Measurements from ENCODE around the gene RAMP3.

Gene RAMP3

DNA sequence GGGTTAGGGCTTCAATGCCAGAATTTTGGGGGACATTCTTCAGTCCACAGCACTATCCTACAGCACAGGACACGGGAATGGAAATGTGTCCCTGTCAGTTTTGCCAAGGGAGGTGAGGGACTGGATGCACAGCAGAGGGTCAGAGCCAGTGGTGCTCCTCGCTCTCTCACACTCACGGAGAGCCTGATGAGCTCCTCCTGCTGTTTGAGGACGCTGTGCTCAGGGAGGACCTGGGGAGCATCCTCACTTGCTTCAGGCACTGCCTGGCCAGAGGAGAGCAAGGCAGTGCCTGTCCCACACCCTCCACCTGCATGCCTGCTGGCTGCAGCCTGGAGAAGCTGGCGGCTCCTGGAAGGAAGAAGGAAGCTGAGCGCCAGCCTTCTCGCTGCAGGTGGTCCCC is 58.6 kb downstream of the RAMP3 start:
- TF ChIP-seq FOXM1 (IDR thresholded peaks at IDR 0.05; ENCODE audit: borderline replicate concordance, low read depth) (no peak), CREB1 (IDR thresholded peaks at IDR 0.05; ENCODE audit: low read depth) (no peak), EGR1 (IDR thresholded peaks at IDR 0.05) (no peak), RAD21 (IDR thresholded peaks at IDR 0.05; ENCODE audit: low read depth) (no peak), NFIC (IDR thresholded peaks at IDR 0.05) (no peak), YY1 (IDR thresholded peaks at IDR 0.05; ENCODE audit: low read depth) (no peak), ZBTB7A (IDR thresholded peaks at IDR 0.05; ENCODE audit: low read depth) (no peak), TCF12 (IDR thresholded peaks at IDR 0.05; ENCODE audit: low read depth) (no peak), TAF1 (IDR thresholded peaks at IDR 0.05; ENCODE audit: low read depth) (no peak), CEBPB (IDR thresholded peaks at IDR 0.05) (no peak), TEAD4 (IDR thresholded peaks at IDR 0.05) (no peak), EP300 (IDR thresholded peaks at IDR 0.05; ENCODE audit: borderline replicate concordance) (no peak)
- TF ChIP-seq, protein P1, sequence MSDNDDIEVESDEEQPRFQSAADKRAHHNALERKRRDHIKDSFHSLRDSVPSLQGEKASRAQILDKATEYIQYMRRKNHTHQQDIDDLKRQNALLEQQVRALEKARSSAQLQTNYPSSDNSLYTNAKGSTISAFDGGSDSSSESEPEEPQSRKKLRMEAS (IDR thresholded peaks at IDR 0.05) = no peak
- TF ChIP-seq, protein P2, sequence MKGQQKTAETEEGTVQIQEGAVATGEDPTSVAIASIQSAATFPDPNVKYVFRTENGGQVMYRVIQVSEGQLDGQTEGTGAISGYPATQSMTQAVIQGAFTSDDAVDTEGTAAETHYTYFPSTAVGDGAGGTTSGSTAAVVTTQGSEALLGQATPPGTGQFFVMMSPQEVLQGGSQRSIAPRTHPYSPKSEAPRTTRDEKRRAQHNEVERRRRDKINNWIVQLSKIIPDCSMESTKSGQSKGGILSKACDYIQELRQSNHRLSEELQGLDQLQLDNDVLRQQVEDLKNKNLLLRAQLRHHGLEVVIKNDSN (IDR thresholded peaks at IDR 0.05) = no peak
- TF ChIP-seq, protein P3, sequence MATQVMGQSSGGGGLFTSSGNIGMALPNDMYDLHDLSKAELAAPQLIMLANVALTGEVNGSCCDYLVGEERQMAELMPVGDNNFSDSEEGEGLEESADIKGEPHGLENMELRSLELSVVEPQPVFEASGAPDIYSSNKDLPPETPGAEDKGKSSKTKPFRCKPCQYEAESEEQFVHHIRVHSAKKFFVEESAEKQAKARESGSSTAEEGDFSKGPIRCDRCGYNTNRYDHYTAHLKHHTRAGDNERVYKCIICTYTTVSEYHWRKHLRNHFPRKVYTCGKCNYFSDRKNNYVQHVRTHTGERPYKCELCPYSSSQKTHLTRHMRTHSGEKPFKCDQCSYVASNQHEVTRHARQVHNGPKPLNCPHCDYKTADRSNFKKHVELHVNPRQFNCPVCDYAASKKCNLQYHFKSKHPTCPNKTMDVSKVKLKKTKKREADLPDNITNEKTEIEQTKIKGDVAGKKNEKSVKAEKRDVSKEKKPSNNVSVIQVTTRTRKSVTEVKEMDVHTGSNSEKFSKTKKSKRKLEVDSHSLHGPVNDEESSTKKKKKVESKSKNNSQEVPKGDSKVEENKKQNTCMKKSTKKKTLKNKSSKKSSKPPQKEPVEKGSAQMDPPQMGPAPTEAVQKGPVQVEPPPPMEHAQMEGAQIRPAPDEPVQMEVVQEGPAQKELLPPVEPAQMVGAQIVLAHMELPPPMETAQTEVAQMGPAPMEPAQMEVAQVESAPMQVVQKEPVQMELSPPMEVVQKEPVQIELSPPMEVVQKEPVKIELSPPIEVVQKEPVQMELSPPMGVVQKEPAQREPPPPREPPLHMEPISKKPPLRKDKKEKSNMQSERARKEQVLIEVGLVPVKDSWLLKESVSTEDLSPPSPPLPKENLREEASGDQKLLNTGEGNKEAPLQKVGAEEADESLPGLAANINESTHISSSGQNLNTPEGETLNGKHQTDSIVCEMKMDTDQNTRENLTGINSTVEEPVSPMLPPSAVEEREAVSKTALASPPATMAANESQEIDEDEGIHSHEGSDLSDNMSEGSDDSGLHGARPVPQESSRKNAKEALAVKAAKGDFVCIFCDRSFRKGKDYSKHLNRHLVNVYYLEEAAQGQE (IDR thresholded peaks at IDR 0.05; ENCODE audit: low read depth) = no peak

DNA sequence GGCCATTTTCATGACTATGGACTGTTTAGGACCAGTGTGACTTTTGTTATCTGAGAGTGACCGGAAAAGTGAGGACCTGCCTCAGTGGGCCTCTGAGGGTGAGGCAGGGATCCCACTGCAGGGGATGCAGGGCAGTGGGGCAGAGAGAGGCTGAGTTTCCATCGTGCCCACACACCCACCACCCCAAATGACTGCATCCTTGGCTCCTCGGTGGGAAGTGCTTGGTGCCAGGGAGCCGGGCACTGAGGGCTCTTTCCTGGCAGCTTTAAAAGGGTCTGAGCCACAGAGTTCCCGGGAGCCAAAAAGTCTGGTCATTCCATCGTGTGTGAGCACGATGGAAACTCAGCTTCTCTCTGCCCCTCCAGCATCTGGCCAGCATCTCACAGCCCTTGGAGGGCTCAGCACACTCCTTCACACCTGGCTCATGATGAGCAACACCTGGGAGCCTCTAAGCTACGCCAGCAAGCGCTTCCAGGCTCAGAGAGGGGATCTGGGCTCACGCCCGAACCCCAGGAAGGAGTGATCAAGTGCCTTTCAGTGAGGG is 59.1 kb downstream of the RAMP3 start:
- TF ChIP-seq TCF12 (IDR thresholded peaks at IDR 0.05; ENCODE audit: low read depth) = no peak
- TF ChIP-seq, protein P3 (IDR thresholded peaks at IDR 0.05; ENCODE audit: low read depth) = no peak
- no peak for TF ChIP-seq FOXM1 (IDR thresholded peaks at IDR 0.05; ENCODE audit: borderline replicate concordance, low read depth)
- no peak for TF ChIP-seq TAF1 (IDR thresholded peaks at IDR 0.05; ENCODE audit: low read depth)
- TF ChIP-seq CEBPB (IDR thresholded peaks at IDR 0.05) = no peak
- TF ChIP-seq, protein P1 (IDR thresholded peaks at IDR 0.05) = no peak
- no peak for TF ChIP-seq CREB1 (IDR thresholded peaks at IDR 0.05; ENCODE audit: low read depth)
- TF ChIP-seq TEAD4 (IDR thresholded peaks at IDR 0.05) = no peak
- TF ChIP-seq YY1 (IDR thresholded peaks at IDR 0.05; ENCODE audit: low read depth) = no peak
- TF ChIP-seq EP300 (IDR thresholded peaks at IDR 0.05; ENCODE audit: borderline replicate concordance) = no peak
- no peak for TF ChIP-seq NFIC (IDR thresholded peaks at IDR 0.05)
- TF ChIP-seq EGR1 (IDR thresholded peaks at IDR 0.05) = no peak
- TF ChIP-seq RAD21 (IDR thresholded peaks at IDR 0.05; ENCODE audit: low read depth) = no peak
- TF ChIP-seq, protein P2 (IDR thresholded peaks at IDR 0.05) = no peak
- TF ChIP-seq ZBTB7A (IDR thresholded peaks at IDR 0.05; ENCODE audit: low read depth) = no peak

DNA sequence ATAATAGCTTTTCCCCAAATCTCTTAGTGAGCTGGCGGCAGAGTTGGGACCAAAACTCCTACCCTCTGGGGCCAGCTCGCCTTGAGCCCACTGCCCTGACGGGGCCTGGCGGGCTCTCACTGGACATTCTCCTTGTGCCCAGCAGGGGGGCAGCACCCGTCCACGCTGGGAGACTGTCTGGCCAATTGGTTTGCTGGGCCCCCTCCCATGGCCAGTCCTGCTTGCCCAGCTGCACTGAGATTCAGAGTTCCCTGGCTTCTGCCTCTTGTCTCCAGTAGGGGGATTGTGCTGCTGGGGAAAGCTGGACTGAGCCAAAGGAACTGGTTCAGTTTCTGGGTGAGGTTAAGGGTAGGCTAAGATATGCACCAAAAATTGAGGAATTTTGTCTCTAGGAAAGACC is 59.8 kb downstream of the RAMP3 start:
- TF ChIP-seq RAD21 (IDR thresholded peaks at IDR 0.05; ENCODE audit: low read depth) = peak; percentile 44; the same call in 1 of the 2 replicates
- TF ChIP-seq, protein P3 (IDR thresholded peaks at IDR 0.05; ENCODE audit: low read depth) = no peak

DNA sequence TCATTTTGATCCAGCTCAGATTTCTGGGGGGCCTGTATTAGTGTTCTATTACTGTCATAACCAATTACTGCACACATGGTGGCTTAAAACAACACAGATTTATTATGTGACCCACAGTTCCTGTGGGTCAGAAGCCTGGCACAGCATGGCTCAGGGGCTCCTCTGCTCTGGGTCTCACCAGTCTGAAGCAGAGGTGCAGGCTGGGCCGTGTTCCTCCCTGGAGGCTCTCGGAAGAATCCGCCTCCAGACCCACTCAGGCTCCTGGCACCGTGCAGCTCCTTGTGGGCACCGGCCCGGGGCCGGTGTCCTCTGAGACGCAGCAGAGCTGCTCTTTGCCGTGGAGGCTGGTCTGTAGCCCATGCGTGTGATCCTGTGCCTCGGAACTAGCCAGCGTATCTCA is 61.5 kb downstream of the RAMP3 start:
- TF ChIP-seq YY1 (IDR thresholded peaks at IDR 0.05; ENCODE audit: low read depth) (no peak), CEBPB (IDR thresholded peaks at IDR 0.05) (no peak), TCF12 (IDR thresholded peaks at IDR 0.05; ENCODE audit: low read depth) (no peak), FOXM1 (IDR thresholded peaks at IDR 0.05; ENCODE audit: borderline replicate concordance, low read depth) (no peak), EP300 (IDR thresholded peaks at IDR 0.05; ENCODE audit: borderline replicate concordance) (no peak), RAD21 (IDR thresholded peaks at IDR 0.05; ENCODE audit: low read depth) (no peak), ZBTB7A (IDR thresholded peaks at IDR 0.05; ENCODE audit: low read depth) (no peak), CREB1 (IDR thresholded peaks at IDR 0.05; ENCODE audit: low read depth) (no peak), TAF1 (IDR thresholded peaks at IDR 0.05; ENCODE audit: low read depth) (no peak), TEAD4 (IDR thresholded peaks at IDR 0.05) (no peak), EGR1 (IDR thresholded peaks at IDR 0.05) (no peak), NFIC (IDR thresholded peaks at IDR 0.05) (no peak)
- TF ChIP-seq, protein P2 (IDR thresholded peaks at IDR 0.05) = no peak
- TF ChIP-seq, protein P3 (IDR thresholded peaks at IDR 0.05; ENCODE audit: low read depth) = no peak
- TF ChIP-seq, protein P1 (IDR thresholded peaks at IDR 0.05) = no peak
